Right lobe of liver (tissue), 4 donors: ENCODE measurements around the gene WWC1.

ENCODE experiments used
- POLR2A ChIP-seq: fragments of 450-650 bp; IDR thresholded peaks from one replicate; pipeline ENCODE4 v1.6.1; 2017; ENCODE audit warnings: antibody characterized with exemption, mild to moderate bottlenecking
- TF ChIP-seq, protein P1 (sequence below), 4 donors: fragments of 200-600 bp in 3 of 4; fragments of 450-650 bp in 1 of 4; IDR thresholded peaks; one replicate each; pipeline versions ENCODE4 v1.5.1 to v1.8.0; 2016 to 2022; ENCODE audit warnings: antibody characterized with exemption in 4 of 4, mild to moderate bottlenecking in 2 of 4
- donor health status: DM: no; HTN: no; CAD: no.
- donor health status: DM: no; HTN: no; CAD: no.
- donor health status: DM: no; HTN: yes; CAD: no.

DNA sequence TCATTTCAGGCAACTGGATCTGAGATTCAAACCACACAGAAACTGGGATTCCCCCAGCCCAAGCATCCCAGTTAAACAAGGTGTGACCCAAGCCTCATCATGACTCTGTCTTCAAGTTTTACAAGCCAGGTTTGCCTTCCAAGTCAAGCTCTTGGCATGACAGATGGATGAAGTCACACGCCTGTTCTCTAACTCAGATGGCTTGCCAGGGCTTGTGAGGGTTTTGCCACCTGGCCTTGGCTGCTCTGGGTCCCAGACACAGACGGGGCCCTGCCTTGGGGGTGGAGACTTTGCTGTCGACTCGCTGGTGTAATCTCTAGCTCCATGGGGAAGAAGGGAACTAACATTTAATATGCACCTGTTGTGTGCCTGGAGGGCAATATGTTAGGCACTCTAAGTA, 99.0 kb downstream of the WWC1 start:
- TF ChIP-seq, protein P1, sequence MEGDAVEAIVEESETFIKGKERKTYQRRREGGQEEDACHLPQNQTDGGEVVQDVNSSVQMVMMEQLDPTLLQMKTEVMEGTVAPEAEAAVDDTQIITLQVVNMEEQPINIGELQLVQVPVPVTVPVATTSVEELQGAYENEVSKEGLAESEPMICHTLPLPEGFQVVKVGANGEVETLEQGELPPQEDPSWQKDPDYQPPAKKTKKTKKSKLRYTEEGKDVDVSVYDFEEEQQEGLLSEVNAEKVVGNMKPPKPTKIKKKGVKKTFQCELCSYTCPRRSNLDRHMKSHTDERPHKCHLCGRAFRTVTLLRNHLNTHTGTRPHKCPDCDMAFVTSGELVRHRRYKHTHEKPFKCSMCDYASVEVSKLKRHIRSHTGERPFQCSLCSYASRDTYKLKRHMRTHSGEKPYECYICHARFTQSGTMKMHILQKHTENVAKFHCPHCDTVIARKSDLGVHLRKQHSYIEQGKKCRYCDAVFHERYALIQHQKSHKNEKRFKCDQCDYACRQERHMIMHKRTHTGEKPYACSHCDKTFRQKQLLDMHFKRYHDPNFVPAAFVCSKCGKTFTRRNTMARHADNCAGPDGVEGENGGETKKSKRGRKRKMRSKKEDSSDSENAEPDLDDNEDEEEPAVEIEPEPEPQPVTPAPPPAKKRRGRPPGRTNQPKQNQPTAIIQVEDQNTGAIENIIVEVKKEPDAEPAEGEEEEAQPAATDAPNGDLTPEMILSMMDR (IDR thresholded peaks at IDR 0.05): no peak
- no peak for TF ChIP-seq POLR2A
